SU-DHL-6 (cell line): ENCODE data around the gene ANP32A.

ENCODE experiments used
- H2AFZ ChIP-seq: fragments of 200-600 bp; sonication (generic); 2 replicates; pipeline ENCODE4 v1.6.1; 2014; ENCODE audit warnings: low read depth, mild to moderate bottlenecking, moderate library complexity, mixed read lengths, antibody characterized with exemption, low read length; ENCODE audit not compliant: severe bottlenecking
- H3F3A ChIP-seq: fragments of 200-600 bp; shearing (Covaris generic); 2 replicates; pipeline ENCODE4 v1.6.0; 2016; ENCODE audit warnings: antibody characterized with exemption, mild to moderate bottlenecking; ENCODE audit not compliant: insufficient read depth
- H3K27ac ChIP-seq: fragments of 200-600 bp; sonication (generic); 2 replicates; pipeline ENCODE4 v1.5.1; 2016; ENCODE audit warnings: low read depth, mild to moderate bottlenecking, low read length, moderate library complexity, mixed read lengths
- H3K27me3 ChIP-seq: fragments of 200-600 bp; sonication (generic), shearing (Covaris generic); 2 replicates; pipeline ENCODE4 v1.6.0; 2014; ENCODE audit warnings: mild to moderate bottlenecking, low read length
- H3K36me3 ChIP-seq: fragments of 200-600 bp; sonication (generic); 2 replicates; pipeline ENCODE4 v1.6.1; 2014; ENCODE audit warnings: mild to moderate bottlenecking, low read length, mixed read lengths
- H3K4me2 ChIP-seq: fragments of 300-600, 200-600 bp; shearing (Covaris generic), sonication (generic); 2 replicates; pipeline ENCODE4 v1.6.0; 2014; ENCODE audit warnings: low read length, low read depth, mild to moderate bottlenecking; ENCODE audit not compliant: poor library complexity, severe bottlenecking
- H3K4me3 ChIP-seq: fragments of 200-600 bp; sonication (generic); 2 replicates; pipeline ENCODE4 v1.5.1; 2014; ENCODE audit warnings: antibody characterized with exemption, low read length, mild to moderate bottlenecking, mixed read lengths; ENCODE audit not compliant: insufficient read depth, poor library complexity, severe bottlenecking
- H3K79me2 ChIP-seq: fragments of 200-600 bp; sonication (generic); 2 replicates; pipeline ENCODE4 v1.6.1; 2014; ENCODE audit warnings: mild to moderate bottlenecking, low read length, moderate library complexity; ENCODE audit not compliant: insufficient read depth
- H3K9ac ChIP-seq: fragments of 200-600 bp; sonication (generic); 2 replicates; pipeline ENCODE4 v1.7.0; 2014; ENCODE audit warnings: mild to moderate bottlenecking, low read length
- H3K9me2 ChIP-seq: fragments of 200-600 bp; sonication (generic); replicated peaks from 2 replicates; pipeline ENCODE4 v1.6.1; 2014; ENCODE audit warnings: low read length; ENCODE audit not compliant: insufficient read depth
- H3K9me3 ChIP-seq: fragments of 200-600 bp; sonication (generic); 2 replicates; pipeline ENCODE4 v1.6.1; 2014; ENCODE audit warnings: low read length, mixed read lengths; ENCODE audit not compliant: insufficient read depth
- H4K20me1 ChIP-seq: fragments of 200-600 bp; sonication (generic); 2 replicates; pipeline ENCODE4 v1.6.1; 2014; ENCODE audit warnings: low read depth, mild to moderate bottlenecking, antibody characterized with exemption, low read length, moderate library complexity, mixed read lengths
- CTCF ChIP-seq: fragments of 200-600 bp; sonication (generic); IDR thresholded peaks from one replicate; pipeline ENCODE4 v1.5.1; 2017; ENCODE audit warnings: antibody characterized with exemption, mild to moderate bottlenecking, low read length, moderate library complexity; ENCODE audit not compliant: insufficient read depth, poor library complexity, severe bottlenecking
- EZH2phosphoT487 ChIP-seq: fragments of 200-600 bp; sonication (generic), shearing (Covaris generic); conservative IDR thresholded peaks from 2 replicates; pipeline ENCODE4 v1.6.1; 2018; ENCODE audit warnings: mild to moderate bottlenecking, antibody characterized with exemption, low read length, moderate library complexity, mixed read lengths

The ANP32A gene

GRCh38 chr15:68812069-68812468, 8.6 kb downstream of the ANP32A start:
- no peak for TF ChIP-seq CTCF
- no peak for TF ChIP-seq EZH2phosphoT487
- H4K20me1 ChIP-seq = peaks cover 49% of the 10 kb centered on the region
- no peak overlapping the region for H3K4me3 ChIP-seq
- no peak overlapping the region for H3K4me2 ChIP-seq
- H3K9me2 ChIP-seq = no peaks in the 10 kb centered on the region
- no peaks in the 10 kb centered on the region for H3K9me3 ChIP-seq
- peaks cover 100% of the 10 kb centered on the region for H3K79me2 ChIP-seq
- no peaks in the 10 kb centered on the region for H3K36me3 ChIP-seq
- H3F3A ChIP-seq = no peaks in the 10 kb centered on the region
- H3K27me3 ChIP-seq = no peaks in the 10 kb centered on the region
- H3K27ac ChIP-seq = no peak overlapping the region
- H2AFZ ChIP-seq = no peak overlapping the region
- no peak overlapping the region for H3K9ac ChIP-seq

- Histone ChIP-seq H3K9me2 (no peaks in the 10 kb centered on the region), H3F3A (no peaks in the 10 kb centered on the region), H3K79me2 (peaks cover 100% of the 10 kb centered on the region), H3K27ac (no peak overlapping the region), H3K27me3 (no peaks in the 10 kb centered on the region), H2AFZ (no peak overlapping the region), H3K9me3 (no peaks in the 10 kb centered on the region), H3K4me3 (no peak overlapping the region), H3K4me2 (no peak overlapping the region), H3K9ac (no peak overlapping the region), H3K36me3 (no peaks in the 10 kb centered on the region), H4K20me1 (peaks cover 53% of the 10 kb centered on the region)
- TF ChIP-seq EZH2phosphoT487 = no peak
- TF ChIP-seq CTCF = no peak
Measured at GRCh38 chr15:68809517-68809916, 11.2 kb downstream of the ANP32A start.

GRCh38 chr15:68808770-68809169, 11.9 kb downstream of the ANP32A start:
- no peaks in the 10 kb centered on the region for H3K27me3 ChIP-seq
- H3K79me2 ChIP-seq = peaks cover 100% of the 10 kb centered on the region
- H3K9me2 ChIP-seq = no peaks in the 10 kb centered on the region
- TF ChIP-seq EZH2phosphoT487 (no peak), CTCF (no peak)
- H3F3A ChIP-seq = no peaks in the 10 kb centered on the region
- H4K20me1 ChIP-seq = peaks cover 55% of the 10 kb centered on the region
- H2AFZ ChIP-seq = no peak overlapping the region
- no peak overlapping the region for H3K4me3 ChIP-seq
- H3K9ac ChIP-seq = no peak overlapping the region
- no peak overlapping the region for H3K27ac ChIP-seq
- no peaks in the 10 kb centered on the region for H3K36me3 ChIP-seq
- H3K4me2 ChIP-seq = no peak overlapping the region
- no peaks in the 10 kb centered on the region for H3K9me3 ChIP-seq
